ENCODE results near the gene CAMK1D. TPM values are rescaled to one million over a fixed set of nuclear protein-coding genes. Genes with fewer than 3 reads are reported as not detected.

The CAMK1D gene
- total RNA-seq, 2 donors from 2014 or later, result 4.5 to 7.8 TPM

GRCh38 chr10:12716042-12716441 is 366.7 kb downstream of the CAMK1D start:
- TF ChIP-seq CTCF (conservative IDR thresholded peaks at IDR 0.05), result no peak
- H3K4me3 Mint-ChIP-seq, result no peak overlapping the region
- peaks cover 8% of the 10 kb centered on the region for H3K27me3 Mint-ChIP-seq (ENCODE audit: insufficient read depth)
- H3K9me3 Mint-ChIP-seq, result no peaks in the 10 kb centered on the region
- 92 to 99% methylated on average over 7 to 9 of the region's 9 CpGs for WGBS, 2 experiments (ENCODE audit: insufficient coverage in 1 of 2, insufficient read length in 1 of 2)
- no peaks in the 10 kb centered on the region for H3K36me3 ChIP-seq (ENCODE audit: control insufficient read depth, insufficient read depth, low read length)
- H3K27ac ChIP-seq (ENCODE audit: low read depth, low read length), result no peak overlapping the region
- no peak overlapping the region for H3K4me3 ChIP-seq (ENCODE audit: low read length)
- no peak overlapping the region for H3K9ac ChIP-seq (ENCODE audit: extremely low read depth, low read length, poor library complexity, severe bottlenecking)
- H3K27ac Mint-ChIP-seq, result no peak overlapping the region
- no peaks in the 10 kb centered on the region for H3K9me3 ChIP-seq (ENCODE audit: control insufficient read depth, low read length)
- H3K36me3 Mint-ChIP-seq (ENCODE audit: low read depth), result no peaks in the 10 kb centered on the region
- H3K27me3 ChIP-seq (ENCODE audit: control insufficient read depth, insufficient read depth, low read length, poor library complexity, severe bottlenecking), result no peaks in the 10 kb centered on the region
- H3K4me1 ChIP-seq (ENCODE audit: control insufficient read depth, insufficient read depth, low read length), result peaks cover 6% of the 10 kb centered on the region
- DNase-seq, result peak; percentile 53
- H3K4me1 Mint-ChIP-seq, result peaks cover 11% of the 10 kb centered on the region

- WGBS, 2 experiments (ENCODE audit: insufficient coverage in 1 of 2, insufficient read length in 1 of 2), result 82 to 83% methylated on average over 5 to 12 of the region's 12 CpGs
- no peak for DNase-seq
- Mint-ChIP-seq H3K9me3 (no peaks in the 10 kb centered on the region), H3K27me3 (ENCODE audit: insufficient read depth) (peaks cover 8% of the 10 kb centered on the region), H3K36me3 (ENCODE audit: low read depth) (no peaks in the 10 kb centered on the region), H3K27ac (no peak overlapping the region), H3K4me3 (no peak overlapping the region), H3K4me1 (peaks cover 23% of the 10 kb centered on the region)
- Histone ChIP-seq H3K4me3 (ENCODE audit: low read length) (no peak overlapping the region), H3K27ac (ENCODE audit: low read depth, low read length) (no peak overlapping the region), H3K9ac (ENCODE audit: extremely low read depth, low read length, poor library complexity, severe bottlenecking) (no peak overlapping the region), H3K27me3 (ENCODE audit: control insufficient read depth, insufficient read depth, low read length, poor library complexity, severe bottlenecking) (no peaks in the 10 kb centered on the region), H3K9me3 (ENCODE audit: control insufficient read depth, low read length) (no peaks in the 10 kb centered on the region), H3K4me1 (ENCODE audit: control insufficient read depth, insufficient read depth, low read length) (peaks cover 13% of the 10 kb centered on the region), H3K36me3 (ENCODE audit: control insufficient read depth, insufficient read depth, low read length) (no peaks in the 10 kb centered on the region)
- TF ChIP-seq CTCF (conservative IDR thresholded peaks at IDR 0.05), result peak; percentile 67
These were observed 368.8 kb downstream of the CAMK1D start for GRCh38 chr10:12717981-12718707.

DNA sequence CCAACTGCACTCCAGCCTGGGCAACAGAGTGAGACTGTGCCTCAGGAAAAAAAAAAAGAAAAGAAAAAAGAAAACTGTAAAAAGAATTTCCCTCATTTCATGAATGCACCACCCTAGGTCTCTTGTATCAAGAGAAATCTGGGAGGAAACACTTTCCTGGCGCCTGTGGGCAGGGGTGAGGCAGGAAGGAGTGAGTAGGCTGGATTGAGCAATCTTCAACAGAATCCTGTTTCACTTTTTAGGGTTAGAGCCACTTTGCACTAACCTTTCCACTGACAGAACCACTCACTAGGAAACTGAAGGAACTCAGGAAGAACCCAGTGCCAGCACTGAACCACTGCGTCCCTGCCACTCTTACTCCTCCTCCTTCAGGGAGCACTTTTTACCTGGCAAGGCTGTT is 370.0 kb downstream of the CAMK1D start:
- H3K9ac ChIP-seq (ENCODE audit: extremely low read depth, low read length, poor library complexity, severe bottlenecking), result no peak overlapping the region

More for the DNA sequence above, 370.0 kb downstream of the CAMK1D start:
- H3K36me3 ChIP-seq (ENCODE audit: control insufficient read depth, insufficient read depth, low read length), result no peaks in the 10 kb centered on the region
- no peaks in the 10 kb centered on the region for H3K27me3 ChIP-seq (ENCODE audit: control insufficient read depth, insufficient read depth, low read length, poor library complexity, severe bottlenecking)
- H3K27ac ChIP-seq (ENCODE audit: low read depth, low read length), result no peak overlapping the region
- no peak for DNase-seq
- no peak overlapping the region for H3K4me3 ChIP-seq (ENCODE audit: low read length)
- no peaks in the 10 kb centered on the region for H3K9me3 Mint-ChIP-seq
- H3K27me3 Mint-ChIP-seq (ENCODE audit: insufficient read depth), result peaks cover 8% of the 10 kb centered on the region
- TF ChIP-seq CTCF (conservative IDR thresholded peaks at IDR 0.05), result no peak
- no peak overlapping the region for H3K27ac Mint-ChIP-seq
- H3K4me3 Mint-ChIP-seq, result no peak overlapping the region
- peaks cover 14% of the 10 kb centered on the region for H3K4me1 ChIP-seq (ENCODE audit: control insufficient read depth, insufficient read depth, low read length)
- no peaks in the 10 kb centered on the region for H3K9me3 ChIP-seq (ENCODE audit: control insufficient read depth, low read length)
- H3K4me1 Mint-ChIP-seq, result peaks cover 23% of the 10 kb centered on the region
- H3K36me3 Mint-ChIP-seq (ENCODE audit: low read depth), result no peaks in the 10 kb centered on the region
- WGBS, 2 experiments (ENCODE audit: insufficient coverage in 1 of 2, insufficient read length in 1 of 2), result 98 to 100% methylated on average over 2 of the region's 2 CpGs

Data from endodermal cell (in vitro differentiated cells).